ENCODE results near the gene ARHGEF38.

DNA sequence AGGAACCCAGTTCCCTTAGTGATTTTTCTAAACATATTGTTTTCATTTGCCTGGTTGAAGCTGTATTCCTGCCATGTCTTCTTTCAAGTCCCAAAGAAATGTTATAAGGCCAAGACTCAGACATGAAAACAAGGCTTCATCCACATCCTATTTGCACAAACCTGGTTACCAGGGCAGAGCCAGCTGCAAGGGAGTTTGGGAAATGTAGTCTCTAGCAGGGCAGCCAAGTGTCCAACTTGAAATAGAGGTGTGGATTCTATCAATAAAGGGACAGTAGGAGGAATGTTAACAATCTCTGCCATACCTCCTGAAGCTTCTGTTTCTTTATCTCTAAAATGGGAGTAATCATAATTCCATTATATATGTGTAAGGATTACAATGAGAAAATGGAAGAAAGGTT, 99.5 kb downstream of the ARHGEF38 start:
- TF ChIP-seq, protein P1, sequence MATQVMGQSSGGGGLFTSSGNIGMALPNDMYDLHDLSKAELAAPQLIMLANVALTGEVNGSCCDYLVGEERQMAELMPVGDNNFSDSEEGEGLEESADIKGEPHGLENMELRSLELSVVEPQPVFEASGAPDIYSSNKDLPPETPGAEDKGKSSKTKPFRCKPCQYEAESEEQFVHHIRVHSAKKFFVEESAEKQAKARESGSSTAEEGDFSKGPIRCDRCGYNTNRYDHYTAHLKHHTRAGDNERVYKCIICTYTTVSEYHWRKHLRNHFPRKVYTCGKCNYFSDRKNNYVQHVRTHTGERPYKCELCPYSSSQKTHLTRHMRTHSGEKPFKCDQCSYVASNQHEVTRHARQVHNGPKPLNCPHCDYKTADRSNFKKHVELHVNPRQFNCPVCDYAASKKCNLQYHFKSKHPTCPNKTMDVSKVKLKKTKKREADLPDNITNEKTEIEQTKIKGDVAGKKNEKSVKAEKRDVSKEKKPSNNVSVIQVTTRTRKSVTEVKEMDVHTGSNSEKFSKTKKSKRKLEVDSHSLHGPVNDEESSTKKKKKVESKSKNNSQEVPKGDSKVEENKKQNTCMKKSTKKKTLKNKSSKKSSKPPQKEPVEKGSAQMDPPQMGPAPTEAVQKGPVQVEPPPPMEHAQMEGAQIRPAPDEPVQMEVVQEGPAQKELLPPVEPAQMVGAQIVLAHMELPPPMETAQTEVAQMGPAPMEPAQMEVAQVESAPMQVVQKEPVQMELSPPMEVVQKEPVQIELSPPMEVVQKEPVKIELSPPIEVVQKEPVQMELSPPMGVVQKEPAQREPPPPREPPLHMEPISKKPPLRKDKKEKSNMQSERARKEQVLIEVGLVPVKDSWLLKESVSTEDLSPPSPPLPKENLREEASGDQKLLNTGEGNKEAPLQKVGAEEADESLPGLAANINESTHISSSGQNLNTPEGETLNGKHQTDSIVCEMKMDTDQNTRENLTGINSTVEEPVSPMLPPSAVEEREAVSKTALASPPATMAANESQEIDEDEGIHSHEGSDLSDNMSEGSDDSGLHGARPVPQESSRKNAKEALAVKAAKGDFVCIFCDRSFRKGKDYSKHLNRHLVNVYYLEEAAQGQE (IDR thresholded peaks at IDR 0.05; ENCODE audit: insufficient read depth in 1 of 2, low read depth in 2 of 2, low read length in 2 of 2): no peak
- TF ChIP-seq TAF1 (IDR thresholded peaks at IDR 0.05; ENCODE audit: borderline replicate concordance, insufficient read depth, low read length) (no peak), POLR2AphosphoS5 (IDR thresholded peaks at IDR 0.05; ENCODE audit: low read depth, low read length) (no peak)
